Ishikawa (cell line): ENCODE data around the gene SNAP29.

ENCODE experiments used
- CEBPB ChIP-seq: IDR thresholded peaks from 2 replicates; pipeline ENCODE4 v1.6.1; 2012
- CREB1 ChIP-seq: IDR thresholded peaks from 2 replicates; pipeline ENCODE4 v1.6.1; 2012; ENCODE audit warnings: low read depth
- EGR1 ChIP-seq: IDR thresholded peaks from 2 replicates; pipeline ENCODE4 v1.6.1; 2012
- EP300 ChIP-seq: IDR thresholded peaks from 2 replicates; pipeline ENCODE4 v1.6.1; 2012; ENCODE audit warnings: borderline replicate concordance
- FOXM1 ChIP-seq: IDR thresholded peaks from 2 replicates; pipeline ENCODE4 v1.6.1; 2012; ENCODE audit warnings: low read depth, borderline replicate concordance
- MAX ChIP-seq: IDR thresholded peaks from 2 replicates; pipeline ENCODE4 v1.6.1; 2012
- NFIC ChIP-seq: IDR thresholded peaks from 2 replicates; pipeline ENCODE4 v1.6.1; 2012
- RAD21 ChIP-seq: IDR thresholded peaks from 2 replicates; pipeline ENCODE4 v1.6.1; 2012; ENCODE audit warnings: low read depth
- REST ChIP-seq: IDR thresholded peaks from 2 replicates; pipeline ENCODE4 v1.6.1; 2012; ENCODE audit warnings: low read depth, mild to moderate bottlenecking
- TAF1 ChIP-seq: IDR thresholded peaks from 2 replicates; pipeline ENCODE4 v1.6.1; 2012; ENCODE audit warnings: low read depth, mild to moderate bottlenecking
- TCF12 ChIP-seq: IDR thresholded peaks from 2 replicates; pipeline ENCODE4 v1.6.1; 2012; ENCODE audit warnings: low read depth
- TEAD4 ChIP-seq: IDR thresholded peaks from 2 replicates; pipeline ENCODE4 v1.6.1; 2012
- USF1 ChIP-seq: IDR thresholded peaks from 2 replicates; pipeline ENCODE4 v1.6.1; 2012
- YY1 ChIP-seq: IDR thresholded peaks from 2 replicates; pipeline ENCODE4 v1.6.1; 2012; ENCODE audit warnings: low read depth
- ZBTB7A ChIP-seq: IDR thresholded peaks from 2 replicates; pipeline ENCODE4 v1.6.1; 2012; ENCODE audit warnings: low read depth

The SNAP29 gene

GRCh38 chr22:20811171-20811570, 47.6 kb upstream of the SNAP29 start:
- no peak for TF ChIP-seq YY1
- no peak for TF ChIP-seq NFIC
- TF ChIP-seq EGR1: no peak
- TF ChIP-seq CREB1: no peak
- no peak for TF ChIP-seq RAD21
- TF ChIP-seq TCF12: no peak
- TF ChIP-seq USF1: no peak
- no peak for TF ChIP-seq ZBTB7A
- TF ChIP-seq FOXM1: no peak

- TF ChIP-seq TCF12 (no peak), RAD21 (no peak), EGR1 (no peak), REST (no peak), TAF1 (no peak), USF1 (no peak), TEAD4 (no peak), CREB1 (no peak), EP300 (no peak), CEBPB (no peak), MAX (no peak), NFIC (no peak), YY1 (no peak), ZBTB7A (no peak), FOXM1 (no peak)
Observed at GRCh38 chr22:20811971-20812660, 46.7 kb upstream of the SNAP29 start.

GRCh38 chr22:20813056-20813455, 45.8 kb upstream of the SNAP29 start:
- TF ChIP-seq USF1 (no peak), TAF1 (no peak), MAX (no peak), EGR1 (no peak), TCF12 (no peak), REST (no peak)

- TF ChIP-seq TCF12 (no peak), USF1 (no peak), CEBPB (no peak), TAF1 (no peak), RAD21 (no peak), TEAD4 (no peak), EP300 (no peak), YY1 (no peak), EGR1 (no peak), MAX (no peak), FOXM1 (no peak), NFIC (no peak), CREB1 (no peak), ZBTB7A (no peak)
Observed at GRCh38 chr22:20814221-20814808, 44.5 kb upstream of the SNAP29 start.

GRCh38 chr22:20815477-20816050, 43.2 kb upstream of the SNAP29 start:
- TF ChIP-seq CREB1: no peak
- no peak for TF ChIP-seq TEAD4
